Endothelial cell of umbilical vein (primary cell): ENCODE results near the gene MAP4K3. TPM values are rescaled to one million over a fixed set of nuclear protein-coding genes. Genes with fewer than 3 reads are reported as not detected.
A peak's percentile ranks its signal among the peaks of the same experiment; 100 is the strongest.
"Not testable (repeated sequence)": the region's sequence is repeated elsewhere in the genome, so short reads cannot be mapped to it uniquely, and the experiment has no call there.

Experiments
- BruUV-seq: library from RNA; stranded (reverse); fragments of 400-500 nt; replicated peaks from 2 replicates; lab custom pipeline; 2021; lab: Mats Ljungman, UMichigan
- CTCF ChIA-PET: fragments of 300-600, 350-600 bp; sonication (Branson Sonifier 250); formaldehyde crosslinking; loops from one replicate; lab custom pipeline; 2021; ENCODE audit warnings: antibody characterized with exemption, inconsistent platforms; lab: Charles Lee
- POLR2A ChIA-PET: fragments of 300-600, 350-600 bp; sonication (Branson Sonifier 250); formaldehyde crosslinking; loops from one replicate; lab custom pipeline; 2021; ENCODE audit warnings: antibody characterized with exemption, inconsistent platforms; lab: Charles Lee
- DNase-seq: peaks from one replicate; pipeline ENCODE4 v3.0.0-alpha.2; 2011; ENCODE audit warnings: low read depth, low spot score
- FAIRE-seq: peaks from 2 replicates; lab custom pipeline; 2011; peaks lifted over from hg19 to GRCh38; lab: Jason Lieb, UNC
- H2AFZ ChIP-seq: 2 replicates; pipeline ENCODE4 v1.6.0; 2012; ENCODE audit warnings: low read depth, low read length, control low read depth, inconsistent platforms
- H3K27ac ChIP-seq: 2 replicates; pipeline ENCODE4 v1.5.1; 2011; ENCODE audit warnings: low read depth, mild to moderate bottlenecking, control low read depth, low read length, moderate library complexity; ENCODE audit not compliant: insufficient read depth
- H3K27me3 ChIP-seq, 2 experiments: 2 replicates each; pipeline versions ENCODE4 v1.6.0 to v1.6.1; 2011; ENCODE audit warnings: low read length in 2 of 2, mixed read lengths in 1 of 2; ENCODE audit not compliant: control insufficient read depth in 2 of 2, insufficient read depth in 2 of 2
- H3K36me3 ChIP-seq, 2 experiments: 2 replicates in 1 of 2; 3 replicates in 1 of 2; pipeline ENCODE4 v1.5.1; 2011; ENCODE audit warnings: low read length in 2 of 2, mild to moderate bottlenecking in 1 of 2, moderate library complexity in 1 of 2; ENCODE audit not compliant: control insufficient read depth in 2 of 2, insufficient read depth in 2 of 2; ENCODE audit errors: extremely low read depth in 1 of 2
- H3K4me1 ChIP-seq: 3 replicates; pipeline ENCODE4 v1.5.1; 2011; ENCODE audit warnings: mild to moderate bottlenecking, low read length; ENCODE audit not compliant: control insufficient read depth, insufficient read depth; ENCODE audit errors: extremely low read depth
- H3K4me2 ChIP-seq: 2 replicates; pipeline ENCODE4 v1.6.1; 2011; ENCODE audit warnings: low read length, control low read depth, mixed read lengths; ENCODE audit not compliant: insufficient read depth
- H3K4me3 ChIP-seq, 3 experiments: fragments of 200-600 bp in 1 of 3; sonication (generic), shearing (Covaris generic) in 1 of 3; replicated peaks in 1 of 3; 2 replicates each; pipeline ENCODE4 v1.5.1; 2011 to 2016; ENCODE audit warnings: control low read depth in 3 of 3, low read length in 3 of 3, mild to moderate bottlenecking in 2 of 3, inconsistent platforms in 1 of 3, low read depth in 1 of 3, moderate library complexity in 1 of 3; ENCODE audit not compliant: insufficient read depth in 1 of 3
- H3K79me2 ChIP-seq: 2 replicates; pipeline ENCODE4 v1.6.0; 2012; ENCODE audit warnings: low read length, inconsistent platforms; ENCODE audit not compliant: control insufficient read depth, insufficient read depth
- H3K9ac ChIP-seq: replicated peaks from 2 replicates; pipeline ENCODE3; 2011; ENCODE audit warnings: low read length, control low read depth; ENCODE audit not compliant: insufficient read depth; ENCODE audit errors: extremely low read depth
- H3K9me1 ChIP-seq: replicated peaks from 3 replicates; pipeline ENCODE4 v1.6.0; 2011; ENCODE audit warnings: mild to moderate bottlenecking, low read length; ENCODE audit not compliant: control insufficient read depth, insufficient read depth; ENCODE audit errors: extremely low read depth
- H3K9me3 ChIP-seq: replicated peaks from 2 replicates; pipeline ENCODE4 v1.5.1; 2012; ENCODE audit warnings: low read length, inconsistent platforms; ENCODE audit not compliant: control insufficient read depth, insufficient read depth
- H4K20me1 ChIP-seq: replicated peaks from 2 replicates; pipeline ENCODE3; 2011; ENCODE audit warnings: mild to moderate bottlenecking, low read length; ENCODE audit not compliant: control insufficient read depth, insufficient read depth; ENCODE audit errors: extremely low read depth
- EZH2 ChIP-seq: IDR thresholded peaks from 2 replicates; pipeline ENCODE4 v1.6.1; 2012; ENCODE audit warnings: borderline replicate concordance, low read depth, mild to moderate bottlenecking, moderate library complexity, low read length, inconsistent platforms; ENCODE audit not compliant: severe bottlenecking
- FOS ChIP-seq: IDR thresholded peaks from 2 replicates; pipeline ENCODE4 v1.6.1; 2011; ENCODE audit warnings: mild to moderate bottlenecking, low read length, moderate library complexity, borderline replicate concordance; ENCODE audit not compliant: insufficient read depth
- GATA2 ChIP-seq: IDR thresholded peaks from 2 replicates; pipeline ENCODE4 v1.7.0; 2011; ENCODE audit warnings: low read depth, mild to moderate bottlenecking, moderate library complexity, mixed read lengths, low read length; ENCODE audit not compliant: insufficient read length, insufficient read depth
- JUN ChIP-seq: IDR thresholded peaks from 2 replicates; pipeline ENCODE4 v1.6.1; 2011; ENCODE audit warnings: borderline replicate concordance, low read depth; ENCODE audit not compliant: insufficient read length, insufficient read depth
- MYC ChIP-seq: IDR thresholded peaks from one replicate; pipeline ENCODE4 v1.6.1; 2011; ENCODE audit warnings: mild to moderate bottlenecking, low read depth, low read length
- POLR2A ChIP-seq: IDR thresholded peaks from 2 replicates; pipeline ENCODE4 v1.6.1; 2012; ENCODE audit warnings: low read depth, mild to moderate bottlenecking, control low read depth, low read length
- POLR2AphosphoS5 ChIP-seq: IDR thresholded peaks from 2 replicates; pipeline ENCODE4 v1.6.1; 2012; ENCODE audit warnings: low read depth, mild to moderate bottlenecking, control low read depth, low read length, moderate library complexity; ENCODE audit not compliant: insufficient read depth
- dilution Hi-C: fragments of 300-500 bp; cut with MboI; formaldehyde crosslinking; loops from one replicate; pipeline ENCODE4 v1.15.0; 2019; ENCODE audit warnings: low sequenced_read_pairs; ENCODE audit not compliant: extremely low pct_ligation_motif_present
- intact Hi-C: fragments of 100-400 bp; cut with micrococcal nuclease; formaldehyde crosslinking; loops from one replicate; pipeline ENCODE4 v1.10.0; 2022
- polyA plus RNA-seq, 4 experiments: library from polyadenylated mRNA; depleted of rRNA in 3 of 4; stranded (reverse) in 3 of 4; unstranded in 1 of 4; fragments of >200 nt; gene quantifications; 2 replicates each; pipeline versions ENCODE4 v1.2.1 to v1.2.3, GENCODE V29; 2011 to 2012; ENCODE audit warnings: missing spikeins in 1 of 4
- total RNA-seq: library from RNA; stranded (reverse); gene quantifications from 2 replicates; pipeline ENCODE4 v1.2.3, GENCODE V29; 2021
- TF ChIP-seq, protein P1 (sequence below), 2 donors: IDR thresholded peaks; 1 replicate in 1 of 2; 2 replicates in 1 of 2; pipeline ENCODE4 v1.5.1; 2011; ENCODE audit warnings: low read length in 2 of 2, mild to moderate bottlenecking in 2 of 2, moderate library complexity in 2 of 2, control low read depth in 1 of 2, inconsistent platforms in 1 of 2, low read depth in 1 of 2; ENCODE audit not compliant: insufficient read depth in 1 of 2; ENCODE audit errors: extremely low read depth in 1 of 2
- TF ChIP-seq, protein P2 (sequence below): IDR thresholded peaks from 2 replicates; pipeline ENCODE4 v1.6.1; 2011; ENCODE audit not compliant: insufficient read depth, insufficient read length

MAP4K3 gene
- total and polyA plus RNA-seq, 2 donors (not counting 3 experiments of a cell fraction or from before 2014, with no cell fraction given), result 8.0 to 45.9 TPM

- FAIRE-seq, H3K4me1 ChIP-seq, intact Hi-C loops, H3K79me2 ChIP-seq, H3K27ac ChIP-seq, H3K4me3 ChIP-seq, H3K9me3 ChIP-seq, BruUV-seq, POLR2A ChIA-PET, H3K9me1 ChIP-seq, H4K20me1 ChIP-seq, H3K27me3 ChIP-seq, H3K4me2 ChIP-seq, DNase-seq, H3K36me3 ChIP-seq, H2AFZ ChIP-seq, H3K9ac ChIP-seq: not testable (repeated sequence)
- CTCF ChIA-PET, result interaction anchor here (1.4 kb wide), 1 partner anchor 297 kb away, joined by 6 read pairs; no protein-coding TSS in a partner anchor
- dilution Hi-C loops, result loop anchor here (25.0 kb wide), 1 partner anchor 182 kb away; no protein-coding TSS in a partner anchor
Measured at GRCh38 chr2:39244241-39244862, 192.7 kb downstream of the MAP4K3 start.

DNA sequence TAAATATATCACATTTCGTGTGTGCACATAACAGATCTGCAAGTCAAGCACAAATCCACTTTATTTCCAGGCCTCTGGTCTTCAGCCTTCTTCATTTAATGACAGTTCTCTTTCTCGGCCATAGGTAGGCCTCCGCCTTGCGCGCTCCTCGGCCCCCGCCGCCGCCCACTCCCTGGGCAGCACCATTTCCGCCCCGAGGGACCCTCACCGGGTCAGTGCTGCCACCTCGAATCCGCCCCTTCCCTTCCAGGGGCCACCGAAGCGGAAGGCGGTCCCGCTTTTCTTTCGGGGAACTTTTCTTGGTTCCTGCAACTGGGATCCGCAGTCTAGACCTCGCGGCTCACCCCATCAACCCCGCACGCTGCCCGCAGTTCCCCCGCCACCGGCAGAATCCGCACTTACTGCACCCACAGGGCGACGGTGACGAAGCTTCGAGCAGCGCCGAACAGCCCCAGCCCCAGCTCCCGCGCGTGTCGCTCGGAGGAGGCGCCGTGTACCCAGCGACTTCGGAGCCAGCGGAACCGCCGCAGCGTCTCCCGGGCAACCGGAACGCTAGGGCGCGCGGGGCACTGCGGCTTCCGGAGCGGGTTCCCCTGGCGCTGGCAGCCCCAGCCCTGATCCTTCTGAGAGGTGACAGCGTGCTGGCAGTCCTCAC, 193.5 kb downstream of the MAP4K3 start, which contains the start of gene CDKL4:
CDKL4 (minus strand) TSS at position 502 of the 655 bp plus-strand sequence.
- Histone ChIP-seq H3K4me2 (peak within 1 kb of the TSS; percentile 8), H2AFZ (peak within 1 kb of the TSS; percentile 69), H3K27ac (no peak within 1 kb of the TSS), H3K9ac (no peak within 1 kb of the TSS), H3K4me1 (peaks cover 5% of the 10 kb centered on the region), H3K27me3 (no peaks in the 10 kb centered on the region), H3K36me3 (no peaks in the 10 kb centered on the region), H3K79me2 (no peaks in the 10 kb centered on the region), H3K4me3 (peak within 1 kb of the TSS in 2 of 3 experiments; percentile 10 to 27), H3K9me1 (no peaks in the 10 kb centered on the region), H3K9me3 (no peaks in the 10 kb centered on the region), H4K20me1 (no peaks in the 10 kb centered on the region)
- TF ChIP-seq GATA2, result no peak
- no peak for TF ChIP-seq FOS
- no peak for TF ChIP-seq POLR2A
- no peak for TF ChIP-seq MYC
- no peak for TF ChIP-seq JUN
- TF ChIP-seq, protein P1, sequence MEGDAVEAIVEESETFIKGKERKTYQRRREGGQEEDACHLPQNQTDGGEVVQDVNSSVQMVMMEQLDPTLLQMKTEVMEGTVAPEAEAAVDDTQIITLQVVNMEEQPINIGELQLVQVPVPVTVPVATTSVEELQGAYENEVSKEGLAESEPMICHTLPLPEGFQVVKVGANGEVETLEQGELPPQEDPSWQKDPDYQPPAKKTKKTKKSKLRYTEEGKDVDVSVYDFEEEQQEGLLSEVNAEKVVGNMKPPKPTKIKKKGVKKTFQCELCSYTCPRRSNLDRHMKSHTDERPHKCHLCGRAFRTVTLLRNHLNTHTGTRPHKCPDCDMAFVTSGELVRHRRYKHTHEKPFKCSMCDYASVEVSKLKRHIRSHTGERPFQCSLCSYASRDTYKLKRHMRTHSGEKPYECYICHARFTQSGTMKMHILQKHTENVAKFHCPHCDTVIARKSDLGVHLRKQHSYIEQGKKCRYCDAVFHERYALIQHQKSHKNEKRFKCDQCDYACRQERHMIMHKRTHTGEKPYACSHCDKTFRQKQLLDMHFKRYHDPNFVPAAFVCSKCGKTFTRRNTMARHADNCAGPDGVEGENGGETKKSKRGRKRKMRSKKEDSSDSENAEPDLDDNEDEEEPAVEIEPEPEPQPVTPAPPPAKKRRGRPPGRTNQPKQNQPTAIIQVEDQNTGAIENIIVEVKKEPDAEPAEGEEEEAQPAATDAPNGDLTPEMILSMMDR (IDR thresholded peaks at IDR 0.05; ENCODE audit: extremely low read depth in 1 of 2, insufficient read depth in 1 of 2, low read depth in 1 of 2, low read length in 2 of 2), result no peak
- no peak for TF ChIP-seq POLR2AphosphoS5
- TF ChIP-seq EZH2, result no peak
- TF ChIP-seq, protein P2, sequence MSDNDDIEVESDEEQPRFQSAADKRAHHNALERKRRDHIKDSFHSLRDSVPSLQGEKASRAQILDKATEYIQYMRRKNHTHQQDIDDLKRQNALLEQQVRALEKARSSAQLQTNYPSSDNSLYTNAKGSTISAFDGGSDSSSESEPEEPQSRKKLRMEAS, result no peak
- dilution Hi-C loops, result loop anchor here (25.0 kb wide), 1 partner anchor 181 kb away; no protein-coding TSS in a partner anchor
- DNase-seq (no peak), FAIRE-seq (no peak)
- CTCF ChIA-PET, result no interaction called here
- BruUV-seq, result no TSS peak
- POLR2A ChIA-PET, result no interaction called here
- intact Hi-C loops, result no loop called here
